HG03196 (cell line): ENCODE results near the gene PCSK6.
"Not testable (repeated sequence)": the region's sequence is repeated elsewhere in the genome, so short reads cannot be mapped to it uniquely, and the experiment has no call there.

ENCODE experiments used
- ATAC-seq: cut with Tn5 transposase; IDR thresholded peaks from one replicate; pipeline ENCODE4 v1.9.1; 2021; ENCODE audit not compliant: unreplicated experiment

PCSK6 gene

DNA sequence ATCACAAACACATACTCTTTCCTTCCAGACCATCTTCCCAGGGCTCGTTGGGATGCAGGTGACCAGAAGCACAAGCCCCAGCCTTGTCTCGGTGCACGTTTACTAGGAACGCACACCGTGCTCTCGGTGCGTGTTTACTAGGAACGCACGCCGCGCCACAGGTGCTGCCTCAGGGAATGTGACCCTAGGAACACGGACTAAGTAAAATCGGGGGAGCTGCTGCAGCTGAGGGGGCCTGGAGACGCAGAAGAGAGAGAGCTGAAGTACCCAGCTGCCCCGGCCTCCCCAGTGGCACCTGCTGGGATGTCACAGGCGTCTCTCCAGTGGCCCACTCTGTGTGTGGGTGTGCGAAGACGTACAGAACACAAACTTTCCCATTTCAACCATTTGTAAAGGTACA lies 103.5 kb downstream of the PCSK6 start:
- ATAC-seq: no peak

- ATAC-seq: no peak
Observed at GRCh38 chr15:101384276-101384675, 105.2 kb downstream of the PCSK6 start.

GRCh38 chr15:101382544-101382943 lies 107.0 kb downstream of the PCSK6 start:
- no peak for ATAC-seq

DNA sequence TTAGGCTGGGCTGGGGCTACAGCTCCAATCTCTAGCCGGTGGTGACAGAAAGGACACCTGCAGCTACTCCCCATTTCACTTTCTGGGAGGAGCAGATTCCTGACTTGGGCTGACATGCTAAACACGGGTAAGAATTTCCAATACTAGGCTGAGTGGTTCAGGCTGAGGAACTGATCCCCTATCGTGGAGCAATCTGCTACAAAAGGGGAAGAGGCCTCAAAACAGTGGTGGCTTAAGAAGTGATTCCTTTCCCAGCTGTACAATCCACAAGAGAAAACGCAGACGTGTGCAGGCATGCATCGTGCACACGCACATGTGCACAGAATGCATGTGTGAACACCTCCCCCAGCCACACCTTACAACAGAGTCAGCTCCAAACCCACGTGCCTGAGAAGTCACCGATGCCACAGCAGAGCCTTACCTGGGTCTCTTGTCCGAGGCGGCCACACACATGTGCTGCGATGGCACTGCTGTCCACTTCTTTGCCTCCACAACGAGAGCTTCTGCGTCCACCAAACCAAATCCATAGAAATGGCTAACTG lies 107.8 kb downstream of the PCSK6 start:
- ATAC-seq: no peak

GRCh38 chr15:101380146-101380545 lies 109.4 kb downstream of the PCSK6 start:
- no peak for ATAC-seq

DNA sequence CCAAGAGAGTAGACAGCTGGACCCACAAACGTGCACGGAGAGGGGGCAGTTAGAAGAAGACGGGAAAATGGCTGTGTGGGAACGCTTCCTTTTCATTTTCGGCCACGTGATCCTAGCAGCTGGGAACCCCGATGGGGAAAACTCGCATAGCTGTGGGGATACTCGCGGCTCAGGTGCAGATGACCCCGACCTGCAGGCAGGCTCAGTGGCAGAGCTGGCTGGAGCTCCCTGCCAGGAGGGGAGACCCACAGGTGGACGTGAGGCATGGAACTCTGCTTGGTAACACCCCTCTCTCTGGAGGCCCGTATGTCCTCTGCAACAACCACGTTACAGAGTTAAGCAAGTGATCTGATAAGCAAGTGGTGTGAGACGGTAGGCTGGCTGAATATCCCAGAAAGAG lies 109.9 kb downstream of the PCSK6 start:
- ATAC-seq: no peak

- no peak for ATAC-seq
Observed at GRCh38 chr15:101378879-101379278, 110.6 kb downstream of the PCSK6 start.

DNA sequence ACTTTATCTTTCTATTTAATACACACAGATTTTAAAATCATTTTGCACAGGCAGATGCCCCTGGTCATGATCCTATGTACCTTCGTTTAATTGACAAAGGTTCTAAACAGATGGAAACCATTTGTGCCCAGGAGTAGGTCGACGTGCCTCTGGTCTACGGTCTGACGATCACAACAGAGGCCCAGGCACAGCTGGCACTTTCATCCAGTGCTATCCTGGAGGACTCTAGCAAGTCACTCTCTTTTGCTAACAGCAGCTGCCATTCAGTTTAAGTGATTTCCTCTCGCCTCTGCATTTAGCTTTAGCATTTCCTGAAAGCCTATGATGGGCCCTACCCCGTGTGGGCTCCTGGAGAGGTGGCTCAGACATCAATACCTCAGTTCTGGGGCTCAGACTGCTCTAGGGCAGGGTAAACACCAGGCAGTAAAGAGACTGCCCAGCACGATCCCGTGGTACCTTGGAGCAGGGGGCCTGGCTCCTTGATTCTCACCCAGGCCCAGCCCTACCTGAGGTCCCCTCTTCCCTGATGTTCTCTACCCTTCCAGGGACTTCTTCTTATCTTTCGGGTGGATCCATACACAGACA lies 111.2 kb downstream of the PCSK6 start:
- no peak for ATAC-seq

- no peak for ATAC-seq
Observed at GRCh38 chr15:101376615-101377395, 112.7 kb downstream of the PCSK6 start.

GRCh38 chr15:101375006-101375405 lies 114.5 kb downstream of the PCSK6 start:
- ATAC-seq: not testable (repeated sequence)

GRCh38 chr15:101374326-101374725 lies 115.2 kb downstream of the PCSK6 start:
- no peak for ATAC-seq

- ATAC-seq: no peak
Observed at GRCh38 chr15:101373577-101373976, 115.9 kb downstream of the PCSK6 start.

DNA sequence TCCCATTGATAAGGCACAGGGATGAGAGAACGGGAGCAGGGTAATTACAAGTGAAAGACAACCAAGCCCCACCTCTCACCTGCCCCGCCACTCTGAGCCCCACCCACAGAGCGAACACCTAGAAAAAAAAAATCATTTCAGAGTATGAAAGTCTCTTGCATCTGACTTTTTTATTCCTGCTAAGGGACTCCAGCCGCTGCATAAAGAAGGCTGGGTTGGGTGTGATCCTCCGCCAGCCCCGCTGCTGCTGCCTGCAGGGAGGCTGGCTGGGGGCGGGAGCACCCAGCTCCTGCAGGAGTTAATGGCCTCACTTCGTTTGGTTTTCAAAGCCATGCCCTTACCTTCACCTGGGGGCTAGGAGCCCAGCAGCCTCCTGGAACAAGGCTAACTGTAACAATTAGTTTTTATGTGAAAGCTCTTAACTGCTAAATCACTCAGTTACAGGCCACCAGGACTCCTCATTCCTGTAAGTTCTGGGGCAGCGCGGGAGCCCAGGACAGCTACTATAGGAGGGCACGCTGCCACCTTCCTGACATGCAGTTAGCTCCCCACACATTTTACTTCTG lies 116.5 kb downstream of the PCSK6 start:
- no peak for ATAC-seq

GRCh38 chr15:101372149-101372577 lies 117.3 kb downstream of the PCSK6 start:
- no peak for ATAC-seq

DNA sequence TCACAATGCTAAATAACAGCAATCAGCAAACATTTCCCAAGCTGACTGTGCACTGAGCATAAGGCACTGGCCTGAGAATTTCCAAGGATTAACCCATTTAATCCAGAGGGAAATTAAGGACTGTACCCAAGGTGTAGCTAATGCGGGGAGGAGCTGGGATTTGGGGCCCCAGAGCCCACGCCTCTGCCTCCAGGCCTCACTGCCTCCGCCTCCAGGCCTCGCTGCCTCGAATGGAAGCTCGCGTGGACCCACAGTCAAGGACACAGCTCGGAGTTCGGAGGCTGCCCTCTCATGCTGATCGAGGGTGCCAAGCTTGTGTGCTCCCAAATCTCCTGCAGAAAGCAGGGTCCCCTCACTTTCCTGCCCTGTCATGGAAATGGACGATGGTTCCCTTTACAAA lies 118.0 kb downstream of the PCSK6 start:
- ATAC-seq: no peak

DNA sequence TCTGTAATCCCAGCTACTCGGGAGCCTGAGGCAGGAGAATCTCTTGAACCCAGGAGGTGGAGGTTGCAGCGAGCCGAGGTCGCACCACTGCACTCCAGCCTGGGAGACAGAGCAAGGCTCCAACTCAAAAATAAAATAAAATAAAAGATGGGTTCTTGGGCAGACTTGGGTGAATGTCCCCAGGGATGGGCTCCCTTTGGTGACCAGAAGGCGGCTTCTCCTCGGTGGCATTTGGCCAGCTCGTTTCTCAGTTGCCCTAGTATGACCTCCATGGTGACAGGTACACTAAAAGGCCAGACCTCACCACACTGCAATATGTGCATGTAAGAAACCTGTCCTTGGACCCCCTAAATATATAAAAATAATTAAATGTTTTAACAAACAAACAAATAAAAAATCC lies 118.4 kb downstream of the PCSK6 start:
- no peak for ATAC-seq

DNA sequence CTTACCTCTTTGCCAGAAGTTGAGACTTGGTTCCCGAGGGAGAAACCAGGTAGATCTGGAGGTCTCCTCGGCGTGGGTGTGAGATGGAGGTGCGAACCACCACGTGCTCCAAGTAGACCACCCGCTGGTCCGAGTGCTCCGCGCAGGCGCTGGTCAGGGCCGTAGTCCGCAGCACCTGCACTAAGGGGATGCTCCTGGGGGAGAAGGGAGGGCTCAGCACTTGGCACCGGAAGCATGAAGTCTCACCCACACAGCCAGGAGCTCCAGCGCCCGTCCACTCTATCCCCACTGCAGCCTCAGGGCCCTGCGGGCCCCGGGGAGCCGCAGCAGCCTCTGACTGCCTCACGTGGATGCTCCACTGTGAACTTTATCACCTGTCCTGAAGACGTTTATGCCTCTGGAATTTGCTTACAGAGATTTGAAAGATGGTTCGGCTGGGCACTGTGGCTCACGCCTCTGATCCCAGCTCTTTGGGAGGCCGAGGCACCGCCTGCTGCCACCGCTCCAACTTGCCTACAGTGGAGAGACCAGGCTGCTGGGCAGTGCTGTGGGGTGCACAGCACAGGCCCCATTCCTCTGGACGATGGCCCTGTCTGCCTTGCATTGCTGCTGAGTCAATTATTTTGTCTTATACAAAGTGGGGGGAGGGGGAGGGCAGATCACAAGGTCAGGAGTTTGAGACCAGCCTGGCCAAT lies 119.0 kb downstream of the PCSK6 start:
- no peak for ATAC-seq

- ATAC-seq: no peak
Observed at GRCh38 chr15:101369676-101370075, 119.8 kb downstream of the PCSK6 start.

DNA sequence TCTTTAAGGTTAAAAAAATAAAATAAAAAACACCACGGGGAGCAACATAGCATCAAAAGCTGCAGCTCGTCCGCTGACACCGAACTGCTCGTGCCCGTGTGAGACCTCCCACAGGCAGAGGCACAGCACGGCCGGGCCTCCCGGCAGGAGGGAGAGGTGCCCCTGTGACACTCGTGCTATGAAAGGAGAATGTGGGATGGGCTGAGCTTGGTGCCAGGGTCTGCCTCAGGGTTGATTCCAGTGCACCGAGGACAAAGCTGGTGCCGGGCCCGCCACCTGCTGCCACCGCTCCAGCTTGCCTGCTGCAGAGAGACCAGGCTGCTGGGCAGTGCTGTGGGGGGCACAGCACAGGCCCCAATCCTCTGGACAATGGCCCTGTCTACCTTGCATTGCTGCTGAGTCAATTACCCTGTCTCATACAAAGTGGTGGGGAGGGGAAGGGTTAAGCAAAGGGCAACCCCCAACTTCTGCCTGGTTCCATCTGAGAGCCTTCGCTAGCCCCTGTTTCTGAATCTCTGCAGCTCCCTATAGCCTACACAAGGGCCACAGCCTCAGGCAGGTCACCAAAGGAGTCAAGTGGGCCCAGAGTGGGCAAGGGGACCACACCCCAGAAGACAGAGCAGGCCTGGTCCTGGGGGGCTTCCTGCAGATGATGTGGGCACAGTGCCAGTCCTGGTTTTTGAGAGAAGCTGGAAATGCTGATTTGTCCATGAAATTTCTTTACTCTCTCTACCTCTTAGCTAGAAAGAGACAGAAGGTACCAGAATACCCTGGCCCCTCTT lies 120.5 kb downstream of the PCSK6 start:
- no peak for ATAC-seq

DNA sequence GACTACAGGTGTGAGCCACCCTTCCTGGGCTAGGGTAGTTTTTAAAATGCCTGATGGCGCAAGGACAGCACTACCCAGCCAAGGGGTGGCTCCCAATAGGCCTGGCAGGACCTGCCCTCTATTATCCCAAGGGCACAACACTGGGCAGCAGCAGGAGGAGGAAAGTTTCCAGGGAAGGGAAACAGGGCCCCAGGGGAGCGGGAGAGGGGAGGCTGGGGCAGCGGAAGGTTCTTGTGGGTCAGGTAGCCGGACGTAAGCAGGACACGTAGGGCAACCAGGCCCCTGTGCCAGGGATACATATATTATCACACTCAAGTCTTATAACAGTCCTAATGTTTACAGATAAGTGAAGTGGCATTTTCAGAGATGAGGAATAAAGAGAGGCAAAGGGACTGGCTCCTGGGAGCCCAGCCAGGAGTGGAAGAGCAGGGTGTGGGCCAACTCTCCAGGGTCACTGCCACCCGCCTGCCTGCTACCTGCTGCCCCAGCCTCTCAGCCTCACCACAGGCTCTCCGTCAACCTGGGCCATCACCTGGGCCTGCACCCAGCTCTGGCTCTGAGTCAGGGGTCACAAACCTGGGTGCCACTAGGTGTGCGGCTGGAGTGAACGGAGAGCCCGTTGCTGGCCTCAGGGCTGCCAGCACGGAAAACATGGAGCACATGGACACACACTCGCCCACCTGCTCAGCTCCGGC lies 121.3 kb downstream of the PCSK6 start:
- ATAC-seq: no peak
